OCI-LY7 (cell line): ENCODE data around the gene VENTX. TPM values are rescaled to one million over a fixed set of nuclear protein-coding genes. Genes with fewer than 3 reads are reported as not detected.

Experiments
- BruUV-seq: library from RNA; stranded (reverse); fragments of 400-500 nt; replicated peaks from 2 replicates; lab custom pipeline; 2021; lab: Mats Ljungman, UMichigan
- CTCF ChIA-PET: fragments of 300-600 bp; sonication (Branson Sonifier 250); formaldehyde crosslinking; loops from one replicate; lab custom pipeline; 2022; ENCODE audit warnings: antibody characterized with exemption; ENCODE audit not compliant: unreplicated experiment; lab: Charles Lee
- POLR2A ChIA-PET: fragments of 300-600 bp; sonication (Branson Sonifier 250); formaldehyde crosslinking; loops from one replicate; lab custom pipeline; 2022; ENCODE audit warnings: antibody characterized with exemption; lab: Charles Lee
- DNase-seq: peaks from one replicate; pipeline ENCODE4 v3.0.0-alpha.2; 2015; ENCODE audit warnings: low spot score
- H2AFZ ChIP-seq: fragments of 200-600 bp; sonication (generic), shearing (Covaris generic); 2 replicates; pipeline ENCODE4 v1.6.1; 2014; ENCODE audit warnings: mild to moderate bottlenecking, antibody characterized with exemption, low read length, moderate library complexity
- H3K27ac ChIP-seq: fragments of 200-600 bp; sonication (generic); 2 replicates; pipeline ENCODE4 v1.5.1; 2014; ENCODE audit warnings: mixed run types, low read depth, mild to moderate bottlenecking, moderate library complexity, low read length, inconsistent platforms; ENCODE audit not compliant: poor library complexity, severe bottlenecking
- H3K36me3 ChIP-seq: fragments of 200-600 bp; sonication (generic); 2 replicates; pipeline ENCODE4 v1.6.1; 2014; ENCODE audit warnings: mild to moderate bottlenecking, antibody characterized with exemption, low read length, moderate library complexity, mixed read lengths; ENCODE audit not compliant: insufficient read depth
- H3K4me1 ChIP-seq: fragments of 200-600 bp; sonication (generic); 2 replicates; pipeline ENCODE4 v1.5.1; 2014; ENCODE audit warnings: mild to moderate bottlenecking, low read length; ENCODE audit not compliant: insufficient read depth, poor library complexity, severe bottlenecking
- H3K4me2 ChIP-seq: fragments of 200-600 bp; sonication (generic); 2 replicates; pipeline ENCODE4 v1.6.1; 2014; ENCODE audit warnings: mild to moderate bottlenecking, low read length
- H3K4me3 ChIP-seq: fragments of 200-600 bp; sonication (generic); 2 replicates; pipeline ENCODE4 v1.5.1; 2014; ENCODE audit warnings: mild to moderate bottlenecking, low read depth, low read length; ENCODE audit not compliant: poor library complexity, severe bottlenecking
- H3K79me2 ChIP-seq: fragments of 200-600 bp; sonication (generic); 2 replicates; pipeline ENCODE4 v1.6.1; 2016; ENCODE audit warnings: low read depth, mild to moderate bottlenecking, low read length, moderate library complexity, mixed read lengths; ENCODE audit not compliant: insufficient read depth
- H3K9me2 ChIP-seq: fragments of 200-600 bp; sonication (generic); 2 replicates; pipeline ENCODE4 v1.6.1; 2016; ENCODE audit warnings: mild to moderate bottlenecking, low read length, mixed read lengths; ENCODE audit not compliant: insufficient read depth
- H3K9me3 ChIP-seq: fragments of 200-600 bp; sonication (generic); 2 replicates; pipeline ENCODE4 v1.6.1; 2014; ENCODE audit warnings: mild to moderate bottlenecking, mixed run types, low read length, mixed read lengths
- H4K20me1 ChIP-seq: fragments of 200-600 bp; sonication (generic); 2 replicates; pipeline ENCODE4 v1.6.1; 2014; ENCODE audit warnings: mild to moderate bottlenecking, antibody characterized with exemption, low read length, moderate library complexity, mixed read lengths; ENCODE audit not compliant: insufficient read depth
- CTCF ChIP-seq: fragments of 200-600 bp; sonication (generic); conservative IDR thresholded peaks from 2 replicates; pipeline ENCODE4 v1.5.1; 2014; ENCODE audit warnings: mild to moderate bottlenecking, antibody characterized with exemption, low read length, moderate library complexity, mixed read lengths
- EZH2phosphoT487 ChIP-seq: fragments of 200-600 bp; sonication (generic); IDR thresholded peaks from 2 replicates; pipeline ENCODE4 v1.6.1; 2018; ENCODE audit warnings: low read depth, borderline replicate concordance, mild to moderate bottlenecking, mixed run types, antibody characterized with exemption, low read length, moderate library complexity, mixed read lengths
- intact Hi-C: fragments of 100-400 bp; cut with micrococcal nuclease; formaldehyde crosslinking; loops from one replicate; pipeline ENCODE4 v1.10.0; 2022; ENCODE audit not compliant: unreplicated experiment
- total RNA-seq, 2 experiments: library from RNA; depleted of rRNA in 1 of 2; stranded (reverse); fragments of >200 nt in 1 of 2; shearing (Covaris generic) in 1 of 2; gene quantifications; 2 replicates each; pipeline ENCODE4 v1.2.3, GENCODE V29; 2014 to 2022

VENTX gene
- total RNA-seq, 2 experiments from 2014 or later: not detected

DNA sequence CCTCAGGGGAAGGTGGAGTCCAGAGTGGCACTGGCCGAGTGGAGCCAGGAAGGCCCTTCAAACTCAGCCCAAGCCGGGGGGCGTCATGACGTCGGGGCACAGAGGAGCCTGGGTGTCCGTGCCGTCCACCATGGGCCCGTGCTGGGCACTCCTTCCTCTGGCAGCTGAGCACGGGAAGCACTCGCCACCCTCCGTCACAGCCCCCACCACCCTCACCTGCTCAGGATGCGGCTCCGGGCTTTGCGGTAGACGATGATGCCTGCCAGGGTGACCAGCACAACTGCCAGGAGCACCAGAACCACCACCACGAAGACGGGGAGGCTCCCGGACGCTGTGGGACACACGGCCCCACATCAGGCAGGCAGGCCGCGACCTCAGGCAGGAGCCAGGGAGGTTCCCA, 30.9 kb downstream of the VENTX start:
- Histone ChIP-seq H2AFZ (no peak overlapping the region), H3K79me2 (no peaks in the 10 kb centered on the region), H3K4me3 (no peak overlapping the region), H3K4me2 (no peak overlapping the region), H3K36me3 (no peaks in the 10 kb centered on the region), H3K4me1 (no peaks in the 10 kb centered on the region), H4K20me1 (no peaks in the 10 kb centered on the region; the same call in 1 of the 2 replicates), H3K9me3 (no peaks in the 10 kb centered on the region), H3K27ac (no peak overlapping the region), H3K9me2 (no peaks in the 10 kb centered on the region)
- BruUV-seq: no TSS peak
- intact Hi-C loops: no loop called here
- POLR2A ChIA-PET: no interaction called here
- CTCF ChIA-PET: no interaction called here
- DNase-seq: no peak
- TF ChIP-seq CTCF: no peak
- TF ChIP-seq EZH2phosphoT487: no peak

DNA sequence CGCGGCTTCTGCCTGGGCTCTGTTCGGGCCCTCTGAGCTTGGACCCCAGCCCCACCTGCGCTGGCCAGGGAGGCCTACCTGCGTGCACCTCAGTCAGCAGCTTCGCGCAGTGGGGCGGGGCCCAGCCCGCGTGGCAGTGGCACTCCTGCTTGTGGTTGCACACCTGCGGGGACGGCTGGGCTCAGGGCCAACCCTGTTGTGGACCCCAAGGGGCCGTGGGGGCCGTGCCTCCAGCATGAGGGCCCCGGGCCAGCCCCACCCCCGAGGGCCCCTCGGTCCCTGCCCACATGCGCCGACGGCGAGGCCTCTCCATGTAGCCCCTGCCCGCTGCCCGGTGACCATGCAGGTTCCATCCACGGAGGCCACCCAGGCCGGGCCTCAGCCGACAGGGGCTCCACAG, 31.7 kb downstream of the VENTX start:
- Histone ChIP-seq H3K4me2 (no peak overlapping the region), H3K9me2 (no peaks in the 10 kb centered on the region), H4K20me1 (no peaks in the 10 kb centered on the region; the same call in 1 of the 2 replicates), H3K9me3 (no peaks in the 10 kb centered on the region), H3K4me1 (peaks cover under 1% of the 10 kb centered on the region), H3K4me3 (no peak overlapping the region), H3K79me2 (no peaks in the 10 kb centered on the region), H3K27ac (no peak overlapping the region), H3K36me3 (no peaks in the 10 kb centered on the region), H2AFZ (no peak overlapping the region)
- ChIA-PET POLR2A (no interaction called here), CTCF (no interaction called here)
- no TSS peak for BruUV-seq
- DNase-seq: no peak
- TF ChIP-seq EZH2phosphoT487 (no peak), CTCF (no peak)
- intact Hi-C loops: no loop called here

DNA sequence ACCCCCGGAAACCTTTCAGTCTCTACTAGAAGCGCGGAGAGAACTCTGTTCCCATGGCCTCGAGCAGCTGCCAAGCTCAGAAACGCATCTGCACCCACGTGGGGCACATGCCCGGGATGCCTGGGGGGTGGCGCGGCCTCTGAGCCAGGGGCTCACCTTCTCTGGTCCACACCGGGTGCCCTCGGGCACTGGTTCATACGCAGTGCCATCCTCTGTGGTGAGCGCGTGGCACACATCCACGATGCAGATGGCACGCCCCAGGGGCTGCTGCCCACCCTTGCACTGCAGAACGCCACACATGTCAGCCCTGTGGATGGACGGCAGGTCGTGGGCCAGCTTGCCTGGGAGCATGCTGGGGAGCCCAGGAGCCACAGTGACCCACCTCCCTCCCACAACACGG, 32.5 kb downstream of the VENTX start:
- intact Hi-C loops: no loop called here
- Histone ChIP-seq H2AFZ (no peak overlapping the region), H3K4me1 (peaks cover 8% of the 10 kb centered on the region), H4K20me1 (no peaks in the 10 kb centered on the region; the same call in 1 of the 2 replicates), H3K4me3 (no peak overlapping the region), H3K9me2 (no peaks in the 10 kb centered on the region), H3K27ac (no peak overlapping the region), H3K36me3 (no peaks in the 10 kb centered on the region), H3K79me2 (no peaks in the 10 kb centered on the region), H3K9me3 (no peaks in the 10 kb centered on the region), H3K4me2 (no peak overlapping the region)
- ChIA-PET POLR2A (no interaction called here), CTCF (no interaction called here)
- no peak for DNase-seq
- BruUV-seq: no TSS peak
- TF ChIP-seq CTCF: no peak
- TF ChIP-seq EZH2phosphoT487: no peak
